CMK (cell line): ENCODE data around the gene OR10P1.
"Not testable (repeated sequence)": the region's sequence is repeated elsewhere in the genome, so short reads cannot be mapped to it uniquely, and the experiment has no call there.

Experiments
- DNase-seq: peaks from one replicate; pipeline ENCODE4 v3.0.0-alpha.2; 2010; ENCODE audit warnings: low read depth

The OR10P1 gene, protein sequence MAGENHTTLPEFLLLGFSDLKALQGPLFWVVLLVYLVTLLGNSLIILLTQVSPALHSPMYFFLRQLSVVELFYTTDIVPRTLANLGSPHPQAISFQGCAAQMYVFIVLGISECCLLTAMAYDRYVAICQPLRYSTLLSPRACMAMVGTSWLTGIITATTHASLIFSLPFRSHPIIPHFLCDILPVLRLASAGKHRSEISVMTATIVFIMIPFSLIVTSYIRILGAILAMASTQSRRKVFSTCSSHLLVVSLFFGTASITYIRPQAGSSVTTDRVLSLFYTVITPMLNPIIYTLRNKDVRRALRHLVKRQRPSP

DNA sequence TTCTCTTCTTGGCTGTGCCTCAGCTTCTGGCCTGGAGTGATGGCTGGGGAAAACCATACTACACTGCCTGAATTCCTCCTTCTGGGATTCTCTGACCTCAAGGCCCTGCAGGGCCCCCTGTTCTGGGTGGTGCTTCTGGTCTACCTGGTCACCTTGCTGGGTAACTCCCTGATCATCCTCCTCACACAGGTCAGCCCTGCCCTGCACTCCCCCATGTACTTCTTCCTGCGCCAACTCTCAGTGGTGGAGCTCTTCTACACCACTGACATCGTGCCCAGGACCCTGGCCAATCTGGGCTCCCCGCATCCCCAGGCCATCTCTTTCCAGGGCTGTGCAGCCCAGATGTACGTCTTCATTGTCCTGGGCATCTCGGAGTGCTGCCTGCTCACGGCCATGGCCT lies at the start of gene OR10P1:
OR10P1 (plus strand) TSS at position 40 of the 400 bp plus-strand sequence; CDS start at position 40, 0 bp downstream.
- no peak for DNase-seq

DNA sequence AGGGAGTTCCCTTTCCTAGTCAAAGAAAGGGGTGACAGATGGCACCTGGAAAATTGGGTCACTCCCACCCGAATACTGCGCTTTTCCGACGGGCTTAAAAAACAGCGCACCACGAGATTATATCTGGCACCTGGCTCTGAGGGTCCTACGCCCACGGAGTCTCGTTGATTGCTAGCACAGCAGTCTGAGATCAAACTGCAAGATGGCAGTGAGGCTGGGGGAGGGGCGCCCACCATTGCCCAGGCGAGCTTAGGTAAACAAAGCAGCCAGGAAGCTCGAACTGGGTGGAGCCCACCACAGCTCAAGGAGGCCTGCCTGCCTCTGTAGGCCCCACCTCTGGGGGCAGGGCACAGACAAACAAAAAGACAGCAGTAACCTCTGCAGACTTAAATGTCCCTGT lies 46.5 kb upstream of the OR10P1 start:
- DNase-seq = not testable (repeated sequence)

DNA sequence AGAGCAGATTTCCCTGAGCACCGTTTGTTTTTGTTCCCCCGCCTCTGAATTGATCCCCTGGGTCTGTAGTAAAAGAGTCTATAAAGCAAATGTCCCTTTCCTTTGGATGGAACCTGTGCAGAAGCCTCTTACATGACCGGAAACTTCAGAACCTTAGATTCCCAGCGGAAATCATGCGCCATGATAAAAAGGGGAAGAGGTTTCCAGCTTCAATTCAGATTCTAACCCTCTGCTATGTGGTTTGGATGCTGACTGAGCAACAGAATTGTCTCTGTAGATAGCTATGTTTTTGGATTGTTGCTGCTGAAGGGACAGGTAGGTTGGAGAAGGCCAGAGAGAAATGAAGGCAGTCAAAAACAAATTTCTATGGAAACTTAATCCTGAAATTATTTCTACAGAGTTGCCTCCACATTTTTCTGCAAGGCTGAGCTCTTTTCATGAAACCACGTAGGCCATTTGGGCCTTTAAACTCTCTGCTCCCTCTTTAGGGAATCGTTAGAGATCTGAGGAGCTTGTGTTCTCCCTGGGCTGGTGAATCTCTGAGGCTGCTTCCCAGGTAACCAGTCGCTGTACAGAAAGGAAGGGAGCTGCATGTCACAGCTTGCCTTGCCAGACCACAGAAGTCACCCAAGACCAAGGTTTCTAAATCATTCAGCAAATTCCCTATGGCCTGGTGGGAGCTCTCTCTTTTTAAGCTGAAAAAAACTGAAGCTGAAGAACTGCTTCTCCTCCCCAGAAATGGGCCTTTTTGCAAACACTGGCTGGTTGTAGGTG lies 28.7 kb upstream of the OR10P1 start:
- no peak for DNase-seq

DNA sequence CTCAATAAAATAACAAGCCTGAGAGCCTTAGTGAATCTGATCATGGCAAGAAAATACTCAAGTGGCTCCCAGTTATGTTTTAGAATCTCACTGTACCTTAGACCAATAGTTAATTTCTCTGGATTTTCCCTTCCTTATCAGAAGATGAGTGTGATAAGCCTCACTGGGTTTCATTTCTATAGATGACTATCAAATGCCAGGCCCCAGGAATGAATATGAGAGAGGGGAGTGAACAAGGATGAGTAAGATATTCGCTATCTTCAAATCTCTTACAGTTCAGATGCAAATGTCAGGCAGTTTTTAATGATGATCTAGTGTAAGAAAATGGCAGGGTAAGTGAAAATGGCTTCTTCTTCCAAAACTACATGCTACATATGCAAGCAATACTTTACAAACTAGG lies 26.1 kb upstream of the OR10P1 start:
- DNase-seq = no peak

DNA sequence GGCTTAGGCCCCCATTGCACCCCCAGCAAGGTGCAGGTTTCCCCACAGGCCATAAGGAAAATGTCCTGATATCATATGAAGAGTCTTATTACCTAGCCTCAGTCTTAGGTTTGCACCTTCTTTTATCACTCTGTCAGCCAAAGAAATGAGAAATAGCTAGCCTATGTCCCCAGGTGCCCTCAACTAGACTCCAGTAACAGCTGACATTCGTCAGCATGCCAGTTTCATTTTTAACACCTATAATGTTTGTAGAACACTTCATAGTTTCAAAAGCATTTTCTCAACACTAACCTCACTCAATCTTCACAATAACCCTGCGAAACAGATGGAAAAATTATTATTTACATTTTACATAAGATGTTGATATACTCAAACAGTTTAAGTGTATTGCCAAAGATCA lies 24.0 kb upstream of the OR10P1 start:
- no peak for DNase-seq

DNA sequence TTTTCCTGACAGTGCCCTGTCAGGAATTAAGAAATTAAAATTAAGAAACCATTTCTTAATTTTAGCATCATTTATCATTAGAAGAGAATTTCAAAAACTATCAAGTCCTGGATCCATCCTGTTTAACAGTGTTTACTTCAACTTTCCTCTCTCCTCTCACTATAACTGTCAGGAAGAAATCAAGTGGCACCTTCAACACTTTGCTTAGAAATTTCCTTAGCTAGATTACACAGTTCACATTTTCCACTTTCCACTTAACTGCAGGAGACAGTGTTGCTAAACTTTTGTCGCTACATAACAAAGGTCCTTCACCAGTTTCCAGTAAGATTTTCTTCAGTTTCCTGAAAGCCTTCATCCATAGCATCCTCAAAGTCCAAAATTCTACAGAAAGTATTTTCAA lies 21.9 kb upstream of the OR10P1 start:
- no peak for DNase-seq

DNA sequence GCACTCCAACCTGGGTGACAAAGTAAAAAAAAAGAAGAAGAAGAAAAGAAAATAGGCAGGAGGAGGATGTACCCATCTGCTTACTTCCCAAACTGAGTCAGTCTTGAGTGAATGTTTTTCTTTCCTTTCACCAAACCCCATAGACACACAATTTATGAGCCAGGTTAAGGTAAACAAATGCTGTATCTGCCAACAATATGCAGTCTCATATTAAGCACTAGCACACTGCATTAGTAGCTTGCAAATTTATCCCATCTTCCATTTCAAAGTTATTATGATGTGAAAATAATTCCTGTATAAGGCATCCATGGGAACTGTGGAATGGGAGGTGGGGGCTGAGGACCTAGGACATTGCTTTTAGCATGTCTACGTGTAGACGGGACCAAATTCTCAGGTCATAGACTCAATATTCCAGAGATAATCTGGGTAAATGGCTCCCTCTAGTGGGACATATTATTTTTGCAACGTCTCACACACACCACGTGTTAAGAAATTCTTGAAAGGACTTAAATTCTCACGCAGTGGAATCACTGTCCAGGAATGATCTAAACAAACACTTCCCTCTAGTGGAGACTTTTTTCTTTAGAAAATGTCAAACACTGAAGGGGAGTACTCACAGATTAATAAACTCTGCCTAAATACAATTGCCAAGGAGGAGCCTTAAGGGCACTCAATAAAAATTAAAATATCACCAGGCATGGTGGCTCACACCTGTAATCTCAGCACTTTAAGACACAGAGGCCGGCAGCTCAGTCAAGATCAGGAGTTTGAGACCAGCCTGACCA lies 17.1 kb upstream of the OR10P1 start:
- peak; percentile 43 for DNase-seq

DNA sequence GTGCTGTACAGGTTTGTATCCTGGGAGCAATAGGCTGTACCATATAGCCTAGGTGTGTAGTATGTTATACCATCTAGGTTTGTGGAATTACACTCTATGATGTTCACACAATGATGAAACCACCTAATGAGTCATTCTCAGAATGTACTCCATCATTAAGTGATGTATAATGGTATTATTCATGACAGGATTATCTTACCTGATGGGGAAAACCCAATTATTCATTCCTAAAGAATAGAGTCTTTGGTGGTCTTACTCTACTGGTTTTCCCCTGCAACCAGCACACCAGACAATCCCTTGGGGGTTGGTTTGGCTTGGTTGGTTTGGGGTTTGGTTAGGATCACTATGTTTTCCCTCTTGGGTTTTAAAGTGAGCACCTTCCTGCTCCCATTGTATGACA lies 12.6 kb upstream of the OR10P1 start:
- no peak for DNase-seq

DNA sequence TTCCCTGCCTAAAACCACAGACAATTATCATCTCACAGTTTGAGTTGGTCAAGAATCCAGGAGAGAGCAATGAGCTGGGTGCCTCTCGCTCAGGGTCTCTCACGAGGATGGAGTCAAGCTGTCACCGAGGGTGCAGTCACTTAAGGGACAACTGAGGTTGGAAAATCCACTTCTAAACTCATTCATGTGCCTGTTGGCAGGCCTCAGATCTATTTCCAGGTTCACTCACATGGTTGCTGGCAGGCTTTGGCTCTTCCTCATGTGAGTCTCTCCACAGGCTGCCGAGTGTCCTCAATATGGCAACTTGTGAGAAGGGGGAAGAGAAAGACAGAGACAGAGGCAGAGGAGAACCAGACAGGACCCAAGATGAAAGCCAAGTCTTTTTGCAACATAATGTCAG lies 10.5 kb upstream of the OR10P1 start:
- no peak for DNase-seq

DNA sequence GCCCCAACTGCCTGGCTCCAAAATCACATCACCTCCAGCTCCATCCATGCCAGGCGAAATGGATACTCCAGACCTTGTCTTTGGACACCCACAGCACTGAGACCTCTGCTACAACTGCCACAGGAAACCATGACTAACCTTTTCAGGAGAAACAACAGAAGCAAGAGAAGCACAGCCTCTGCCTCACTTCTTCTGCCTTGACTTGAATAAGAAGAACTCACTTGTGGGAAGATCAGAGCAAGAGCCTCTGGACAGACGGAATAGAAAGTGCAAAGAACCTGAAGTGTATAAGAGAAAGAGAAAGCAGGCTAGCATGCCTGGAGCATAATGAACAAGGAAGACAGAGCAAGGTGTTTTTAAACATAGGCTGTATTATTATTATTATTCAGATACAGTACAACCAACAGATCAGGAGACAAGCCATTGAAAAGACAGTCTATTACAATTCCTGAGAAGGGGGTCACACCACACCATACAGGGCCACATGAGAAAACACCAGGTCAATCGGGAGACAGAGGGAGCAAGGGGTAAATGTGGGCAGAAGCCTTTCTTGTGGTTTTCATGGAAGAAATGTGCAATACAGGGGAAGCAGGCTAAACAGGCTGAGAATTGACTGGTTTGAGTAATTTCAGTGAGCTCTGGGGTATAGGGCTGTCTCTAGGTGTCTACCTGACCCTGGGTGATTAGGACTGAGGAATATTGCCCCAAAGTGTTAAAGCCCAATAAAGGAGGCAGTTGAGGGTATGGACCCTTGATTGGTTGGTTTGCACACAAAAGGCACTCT lies 7.4 kb upstream of the OR10P1 start:
- no peak for DNase-seq

DNA sequence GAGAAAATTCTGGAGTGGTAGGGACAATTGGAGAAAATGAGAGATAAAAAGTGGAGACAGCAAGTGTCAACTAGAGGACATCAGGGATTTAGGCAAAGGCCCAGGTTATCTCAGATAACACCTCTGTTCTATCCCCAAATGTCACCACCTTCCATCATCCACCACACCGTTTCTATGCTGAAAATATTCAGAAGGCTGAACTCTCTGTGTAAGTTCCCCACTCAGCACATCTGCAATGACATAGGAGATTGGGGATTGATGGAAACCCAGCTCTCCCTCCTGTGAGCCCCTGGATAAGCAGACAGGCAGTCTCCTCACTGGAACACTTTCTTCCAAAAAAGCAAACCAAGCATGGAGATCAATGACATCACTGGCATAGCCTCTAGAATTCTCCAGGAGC lies 5.6 kb upstream of the OR10P1 start:
- no peak for DNase-seq

DNA sequence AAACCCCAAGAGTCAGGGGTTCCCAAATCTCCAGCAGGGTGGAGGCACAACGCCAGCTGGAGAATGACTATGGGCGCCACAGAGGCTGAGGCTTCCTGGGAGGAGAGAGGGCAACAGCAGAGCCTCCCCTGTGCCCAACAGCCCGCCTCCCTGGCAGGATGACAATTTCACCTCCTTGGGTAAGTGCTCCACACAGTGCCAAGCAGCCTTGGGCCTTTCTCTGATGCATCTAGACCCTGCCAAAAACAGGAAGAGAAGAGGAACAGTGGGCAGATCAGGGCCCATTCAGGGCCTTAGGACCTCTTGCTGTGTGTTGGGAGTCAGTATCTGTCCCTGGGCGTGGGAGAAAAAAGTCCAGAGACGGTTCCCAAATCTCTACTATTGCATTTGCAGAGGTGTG lies 5.0 kb upstream of the OR10P1 start:
- DNase-seq = no peak

DNA sequence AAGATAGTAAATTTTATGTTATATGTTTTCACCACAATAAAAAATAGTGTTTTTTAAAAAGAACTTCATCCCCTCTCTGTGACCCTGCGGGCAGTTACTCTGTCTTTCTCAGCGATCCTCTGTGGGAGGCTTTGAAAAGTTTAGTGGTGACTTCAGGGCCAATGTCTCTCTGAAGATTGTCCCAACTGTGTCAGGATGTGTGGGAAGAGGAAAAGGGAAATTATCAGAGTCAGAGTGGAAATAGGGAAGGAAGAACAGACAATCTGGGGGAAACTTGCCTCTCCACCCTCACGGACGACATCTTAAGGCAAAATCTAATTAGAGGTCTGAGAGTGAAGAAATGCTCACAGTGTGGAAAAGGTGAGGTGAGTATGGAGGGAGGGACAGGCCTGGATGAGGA lies 3.5 kb upstream of the OR10P1 start:
- no peak for DNase-seq

DNA sequence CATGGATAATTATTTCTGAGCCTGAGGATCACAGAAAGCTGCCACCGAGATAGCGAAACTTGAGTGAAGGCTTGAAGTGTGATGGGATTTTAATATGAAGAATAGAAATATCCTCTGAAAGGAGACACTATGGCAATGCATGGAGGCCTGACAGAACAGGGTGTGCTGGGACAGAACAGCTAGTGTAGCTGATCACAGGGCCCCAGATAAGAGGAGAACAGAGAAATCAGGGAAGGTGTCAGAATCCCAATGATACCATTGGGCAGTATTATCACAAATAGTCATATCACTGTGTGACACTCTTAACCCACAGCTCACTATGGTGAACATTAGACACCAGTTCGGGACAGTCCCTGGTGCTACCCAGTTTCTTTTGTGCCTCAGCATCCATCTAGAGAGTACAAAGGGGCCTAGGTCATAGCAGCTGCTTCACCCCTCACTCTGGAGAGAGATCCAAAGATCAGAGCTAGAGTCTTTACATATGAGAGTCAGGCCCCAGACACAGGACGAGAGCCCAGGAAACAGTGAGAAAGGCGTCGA lies 506 bp upstream of the OR10P1 start:
- no peak for DNase-seq

DNA sequence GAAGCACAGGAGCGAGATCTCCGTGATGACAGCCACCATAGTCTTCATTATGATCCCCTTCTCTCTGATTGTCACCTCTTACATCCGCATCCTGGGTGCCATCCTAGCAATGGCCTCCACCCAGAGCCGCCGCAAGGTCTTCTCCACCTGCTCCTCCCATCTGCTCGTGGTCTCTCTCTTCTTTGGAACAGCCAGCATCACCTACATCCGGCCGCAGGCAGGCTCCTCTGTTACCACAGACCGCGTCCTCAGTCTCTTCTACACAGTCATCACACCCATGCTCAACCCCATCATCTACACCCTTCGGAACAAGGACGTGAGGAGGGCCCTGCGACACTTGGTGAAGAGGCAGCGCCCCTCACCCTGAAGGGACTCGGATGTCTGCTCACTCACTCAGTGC lies 775 bp downstream of the OR10P1 start:
- no peak for DNase-seq

DNA sequence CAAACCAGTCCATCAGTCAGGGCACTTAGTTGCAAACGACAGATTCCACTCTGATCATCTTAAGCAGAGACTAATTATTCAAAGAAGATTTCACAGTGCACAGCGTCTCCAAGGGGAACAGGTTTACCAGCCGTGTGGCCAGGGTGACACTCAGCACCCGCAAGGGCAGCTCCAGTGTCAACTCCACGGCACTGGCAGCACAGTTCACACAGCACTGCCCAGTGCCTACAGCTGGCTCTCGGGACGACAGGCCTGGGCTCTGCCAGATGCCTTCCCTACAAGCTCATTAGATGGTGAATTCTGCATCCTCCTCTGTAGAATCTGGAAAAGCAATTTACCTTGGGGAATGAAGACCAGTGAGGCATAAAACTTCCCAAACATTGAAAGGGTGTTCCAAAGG lies 4.9 kb downstream of the OR10P1 start:
- DNase-seq = no peak

DNA sequence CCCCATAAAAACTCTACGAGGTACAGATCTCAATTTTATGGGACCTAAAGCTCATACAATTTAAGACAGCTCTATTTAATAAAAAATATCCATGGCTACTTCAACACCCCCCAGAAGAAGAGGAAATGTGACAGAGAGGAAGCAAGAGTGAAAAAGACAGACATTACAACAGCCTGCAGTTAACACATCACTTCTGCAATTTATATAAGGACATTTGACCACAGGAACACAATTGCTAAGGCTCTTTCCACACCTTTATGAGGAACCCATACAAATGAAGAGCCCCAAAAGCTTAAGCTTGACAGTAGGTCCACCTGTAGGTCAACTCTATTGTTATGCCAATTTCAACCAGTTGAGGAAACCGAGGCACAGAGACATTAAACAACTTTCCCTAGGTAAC lies 5.6 kb downstream of the OR10P1 start:
- no peak for DNase-seq

DNA sequence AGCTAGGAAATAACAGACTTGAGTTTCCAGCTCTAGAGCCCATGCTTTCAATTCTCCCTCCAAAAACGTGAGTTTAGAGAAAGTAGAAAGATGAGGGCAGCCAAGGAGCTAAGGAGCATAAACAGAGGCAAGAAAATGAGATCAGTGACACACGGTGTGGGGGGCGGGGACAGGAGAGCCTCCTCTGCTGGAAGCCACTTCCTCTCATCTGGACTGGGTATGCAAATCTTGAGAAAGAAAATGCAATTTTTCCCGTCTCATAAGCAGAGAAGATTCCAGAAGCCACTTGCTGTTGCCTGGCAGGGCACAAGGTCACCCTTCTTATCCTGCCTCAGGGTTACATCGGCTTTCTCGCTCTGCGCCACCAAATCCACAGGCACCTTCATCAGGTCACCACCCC lies 6.0 kb downstream of the OR10P1 start:
- no peak for DNase-seq

DNA sequence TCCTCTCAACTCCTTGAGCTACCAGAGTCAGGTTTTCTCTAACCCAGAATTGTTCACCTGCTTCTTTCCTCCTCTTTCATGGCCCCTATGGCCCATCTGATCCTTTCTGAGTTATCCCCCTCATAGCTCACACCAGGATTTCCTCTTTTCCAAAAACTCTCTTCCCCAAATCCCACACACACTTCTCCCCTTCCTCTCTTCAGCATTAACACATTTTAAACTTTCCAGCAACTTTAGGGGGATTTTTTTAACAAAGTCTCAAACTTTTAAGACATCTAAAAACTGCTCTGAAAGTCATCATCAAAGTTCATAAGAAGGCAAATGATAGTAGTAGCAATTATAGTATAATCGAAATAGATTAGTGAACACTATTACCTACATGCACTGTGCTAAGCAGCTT lies 7.9 kb downstream of the OR10P1 start:
- DNase-seq = no peak

DNA sequence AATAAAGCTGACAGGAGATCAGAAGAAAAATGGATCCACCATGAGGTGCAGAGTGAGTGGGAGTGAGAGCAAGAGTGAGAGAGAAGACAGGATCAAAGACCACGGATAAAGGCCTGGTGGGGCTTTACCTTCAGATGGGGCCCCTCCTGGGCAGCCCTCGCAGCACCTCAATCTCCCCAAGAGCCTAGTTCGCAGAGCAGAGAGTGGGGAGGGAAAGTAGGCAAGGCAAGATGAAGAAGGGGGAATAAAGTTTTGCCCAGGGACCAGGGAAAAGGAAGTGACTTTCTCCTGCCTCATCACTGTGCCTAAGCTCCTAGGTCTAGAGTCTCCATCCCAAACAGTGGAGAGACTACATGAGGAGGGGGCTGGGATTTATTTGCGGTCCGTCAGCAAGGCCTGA lies 10.3 kb downstream of the OR10P1 start:
- no peak for DNase-seq

DNA sequence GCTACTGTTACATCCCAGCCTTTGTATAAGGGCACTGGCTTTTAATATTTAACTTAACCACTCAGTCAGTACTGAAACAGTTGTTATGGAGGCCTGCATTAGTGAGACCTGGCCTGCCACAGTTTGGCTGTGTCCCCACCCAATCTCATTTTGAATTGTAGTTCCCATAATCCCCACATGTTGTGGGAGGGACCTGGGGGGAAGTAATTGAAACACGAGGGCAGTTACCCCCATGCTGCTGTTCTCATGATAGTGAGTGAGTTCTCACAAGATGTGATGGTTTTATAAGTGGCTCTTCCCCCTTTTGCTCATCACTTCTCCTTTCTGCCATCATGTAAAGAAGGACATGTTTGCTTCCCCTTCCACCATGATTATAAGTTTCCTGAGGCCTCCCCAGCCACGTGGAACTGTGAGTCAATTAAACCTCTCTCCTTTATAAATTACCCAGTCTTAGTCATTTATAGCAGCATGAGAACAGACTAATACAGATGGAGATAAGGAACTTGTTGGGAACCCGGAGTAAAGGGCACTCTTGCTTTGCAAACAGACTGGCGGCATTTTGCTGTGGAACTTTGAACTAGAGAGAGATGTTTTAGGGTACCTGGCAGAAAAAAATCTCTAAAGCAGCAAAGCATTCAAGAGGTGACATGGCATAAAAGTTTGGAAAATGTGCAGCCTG lies 14.1 kb downstream of the OR10P1 start:
- DNase-seq = not testable (repeated sequence)
